ENCODE measurements around the gene CXADR.

DNA sequence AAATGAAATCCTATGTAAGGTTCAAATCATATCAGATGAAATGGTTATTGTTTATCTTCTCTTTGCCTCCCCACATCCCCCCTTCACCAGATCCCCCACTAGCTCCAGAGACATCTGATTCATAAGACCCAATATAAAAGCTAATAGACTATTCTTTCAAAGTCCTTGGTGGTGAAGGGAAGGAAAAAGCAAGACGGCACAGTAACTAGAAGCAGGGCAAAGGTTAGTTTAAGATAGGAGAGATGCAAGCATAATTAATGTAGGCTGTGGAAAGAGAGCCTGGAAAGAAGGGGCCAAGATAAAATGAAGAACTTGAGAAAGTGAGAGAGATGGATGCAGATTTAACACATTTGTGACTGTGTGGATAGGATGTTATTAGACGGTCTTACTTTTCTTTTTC lies 66.0 kb downstream of the CXADR start:
- TF ChIP-seq CTCF (IDR thresholded peaks at IDR 0.05) = no peak
- TF ChIP-seq POLR2A (IDR thresholded peaks at IDR 0.05) = no peak
